GM21737 (cell line): ENCODE data around the gene TPD52L2.
"Not testable (repeated sequence)": the region's sequence is repeated elsewhere in the genome, so short reads cannot be mapped to it uniquely, and the experiment has no call there.

Experiments
- ATAC-seq: cut with Tn5 transposase; IDR thresholded peaks from one replicate; pipeline ENCODE4 v1.9.1; 2021; ENCODE audit warnings: mild to moderate bottlenecking, moderate library complexity; ENCODE audit not compliant: unreplicated experiment

Gene TPD52L2

GRCh38 chr20:63835021-63835858, 29.8 kb upstream of the TPD52L2 start:
- ATAC-seq, result no peak

- ATAC-seq, result no peak
Observed at GRCh38 chr20:63836458-63837344, 28.4 kb upstream of the TPD52L2 start.

DNA sequence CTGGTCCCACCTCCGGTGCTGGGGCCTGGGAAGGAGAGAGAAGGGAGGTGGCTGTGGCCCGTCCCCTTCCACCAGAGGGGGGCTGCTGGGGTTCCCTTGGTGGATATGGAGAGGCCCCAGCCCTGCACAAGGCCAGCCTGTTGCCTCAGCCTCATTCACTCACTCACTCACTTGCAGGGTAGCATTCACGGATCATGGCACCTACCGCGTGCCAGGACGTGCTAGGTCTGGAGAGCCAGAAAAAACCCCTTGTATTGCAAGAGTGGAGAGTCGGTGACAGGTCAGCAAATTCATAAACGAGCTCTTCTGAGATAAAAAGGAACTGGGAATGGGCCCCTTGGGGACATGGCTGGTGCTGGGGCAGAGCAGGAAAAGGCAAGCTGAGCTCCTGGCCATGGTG, 27.6 kb upstream of the TPD52L2 start:
- ATAC-seq, result no peak

- ATAC-seq, result no peak
Observed at GRCh38 chr20:63839620-63840019, 25.4 kb upstream of the TPD52L2 start.

GRCh38 chr20:63840405-63840828, 24.7 kb upstream of the TPD52L2 start:
- no peak for ATAC-seq

DNA sequence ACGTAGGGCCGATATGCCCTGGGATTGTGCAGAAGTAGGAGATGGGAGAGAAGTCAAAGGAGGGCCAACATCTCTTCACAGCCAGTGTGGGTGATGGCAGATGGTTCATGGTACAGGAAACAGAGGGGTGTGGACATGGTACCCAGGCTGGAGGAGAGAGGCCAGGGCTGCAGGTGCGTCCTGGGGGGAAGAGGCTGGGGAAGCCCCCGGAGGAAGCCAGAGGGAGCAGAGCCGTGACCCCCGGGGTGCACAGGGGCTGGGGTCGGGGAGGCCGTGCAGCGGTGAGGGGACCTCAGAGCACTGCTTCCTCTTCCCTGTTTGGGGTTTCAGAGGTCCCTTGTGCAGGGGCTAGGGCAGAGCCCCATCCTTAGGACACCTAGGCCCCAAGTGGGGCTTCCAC, 22.8 kb upstream of the TPD52L2 start:
- ATAC-seq, result no peak

- ATAC-seq, result no peak
Observed at GRCh38 chr20:63843222-63843621, 21.8 kb upstream of the TPD52L2 start.

GRCh38 chr20:63843778-63844177, 21.3 kb upstream of the TPD52L2 start:
- ATAC-seq, result no peak

GRCh38 chr20:63844511-63844991, 20.5 kb upstream of the TPD52L2 start:
- no peak for ATAC-seq

DNA sequence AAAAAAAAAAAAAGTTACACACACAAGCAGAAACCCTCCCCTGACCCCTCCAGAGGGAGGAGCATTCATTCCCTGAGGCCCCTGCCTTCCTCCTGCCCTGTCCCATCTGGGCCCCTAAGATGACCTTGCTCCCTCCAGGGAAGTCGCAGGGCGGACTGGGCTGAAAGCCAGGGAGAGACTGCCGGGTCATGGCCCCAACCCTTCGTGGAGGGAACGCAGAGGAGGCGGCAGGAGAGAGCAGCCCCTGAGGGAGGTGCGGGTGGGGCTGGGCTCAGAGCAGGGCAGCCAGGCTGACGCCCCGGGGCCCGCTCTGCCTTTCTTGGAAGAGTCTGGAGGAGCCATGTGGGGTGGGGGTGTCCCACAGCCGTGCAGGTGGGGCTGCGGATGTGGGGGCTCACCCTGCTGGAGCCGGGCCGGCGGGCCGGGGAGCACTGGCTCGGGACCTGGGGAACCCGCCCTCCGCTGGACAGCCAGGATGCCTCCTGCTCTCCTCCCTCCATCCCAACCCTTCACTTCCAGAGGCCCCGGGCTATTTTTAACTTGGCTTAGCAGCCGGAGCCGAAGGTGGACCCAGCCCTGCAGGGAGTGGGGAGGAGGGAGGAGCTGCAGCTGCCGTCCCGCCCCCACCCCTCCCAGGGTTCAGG, 18.8 kb upstream of the TPD52L2 start:
- no peak for ATAC-seq

DNA sequence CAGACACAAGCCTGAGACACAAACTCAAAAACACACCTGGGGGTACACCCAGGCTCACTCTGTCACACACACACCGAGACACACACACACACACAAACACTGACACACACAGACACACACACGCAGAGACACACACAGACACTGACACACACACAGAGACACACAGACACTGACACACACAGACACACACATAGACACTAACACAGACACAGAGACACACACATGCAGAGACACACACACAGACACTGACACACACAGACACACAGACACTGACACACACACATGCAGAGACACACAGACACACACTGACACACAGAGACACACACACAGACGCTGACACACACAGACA, 18.2 kb upstream of the TPD52L2 start:
- ATAC-seq, result no peak

DNA sequence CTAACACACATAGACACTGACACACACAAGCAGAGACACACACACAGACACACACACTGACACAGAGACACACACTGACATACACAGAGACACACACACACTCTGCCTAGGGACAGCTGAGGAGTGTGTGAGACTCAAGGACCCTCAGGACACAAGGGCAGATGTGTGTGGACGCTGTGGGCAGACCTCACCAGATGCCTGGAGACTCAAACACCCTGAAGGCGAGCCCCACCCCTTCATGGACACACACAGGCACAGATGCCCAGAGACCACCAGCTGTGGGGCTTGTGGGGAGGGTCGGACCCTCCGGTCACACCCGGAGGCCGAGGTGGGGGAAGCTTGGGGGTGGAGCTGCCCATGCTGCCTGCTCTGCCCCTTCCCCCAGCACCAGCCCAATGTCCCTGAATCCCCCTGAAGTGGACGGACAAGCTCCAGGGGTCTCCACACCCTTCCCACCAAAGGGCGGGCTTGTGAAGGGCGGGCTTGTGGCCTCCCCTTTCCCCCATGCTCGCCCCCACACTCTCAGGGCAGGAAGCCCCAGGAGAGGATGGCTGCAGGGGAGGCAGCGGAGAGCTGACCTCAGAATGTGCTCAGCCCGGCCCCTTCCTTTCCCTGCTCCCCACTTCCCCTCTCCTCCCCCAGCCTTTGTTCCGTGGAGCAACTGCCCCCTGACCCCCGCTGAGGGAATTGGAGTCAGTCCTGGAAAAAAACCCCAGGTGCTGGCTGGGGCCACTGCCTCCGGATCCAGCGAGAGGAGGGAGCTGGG, 17.6 kb upstream of the TPD52L2 start:
- no peak for ATAC-seq

- ATAC-seq, result no peak
Observed at GRCh38 chr20:63848003-63848911, 16.8 kb upstream of the TPD52L2 start.

- peak; percentile 76 for ATAC-seq
Observed at GRCh38 chr20:63850689-63851547, 14.2 kb upstream of the TPD52L2 start.

- not testable (repeated sequence) for ATAC-seq
Observed at GRCh38 chr20:63851548-63851943, 13.5 kb upstream of the TPD52L2 start.

DNA sequence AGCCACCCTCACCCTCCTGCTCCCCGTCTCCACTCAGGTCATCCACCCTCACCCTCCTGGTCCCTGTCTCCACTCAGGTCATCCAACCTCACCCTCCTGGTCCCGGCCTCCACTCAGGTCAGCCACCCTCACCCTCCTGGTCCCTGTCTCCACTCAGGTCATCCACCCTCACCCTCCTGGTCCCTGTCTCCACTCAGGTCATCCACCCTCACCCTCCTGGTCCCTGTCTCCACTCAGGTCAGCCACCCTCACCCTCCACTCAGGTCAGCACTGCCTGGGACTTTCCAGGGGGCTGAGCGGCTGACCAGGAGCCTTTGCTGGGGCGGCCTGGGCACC, 11.4 kb upstream of the TPD52L2 start:
- ATAC-seq, result not testable (repeated sequence)

- ATAC-seq, result no peak
Observed at GRCh38 chr20:63854069-63854765, 10.9 kb upstream of the TPD52L2 start.

GRCh38 chr20:63854766-63855362, 10.2 kb upstream of the TPD52L2 start:
- no peak for ATAC-seq
